PC-9 (cell line): ENCODE results near the gene NRG2.

Experiments
- EZH2 ChIP-seq: fragments of 200-600 bp; sonication (generic); IDR thresholded peaks from 2 replicates; pipeline ENCODE4 v1.8.0; 2017; ENCODE audit warnings: antibody characterized with exemption, low read depth
- TF ChIP-seq, protein P1 (sequence below): fragments of 200-600 bp; sonication (generic); conservative IDR thresholded peaks from 2 replicates; pipeline ENCODE4 v1.6.1; 2017; ENCODE audit warnings: mixed run types, antibody characterized with exemption, mild to moderate bottlenecking, moderate library complexity

- TF ChIP-seq, protein P1, sequence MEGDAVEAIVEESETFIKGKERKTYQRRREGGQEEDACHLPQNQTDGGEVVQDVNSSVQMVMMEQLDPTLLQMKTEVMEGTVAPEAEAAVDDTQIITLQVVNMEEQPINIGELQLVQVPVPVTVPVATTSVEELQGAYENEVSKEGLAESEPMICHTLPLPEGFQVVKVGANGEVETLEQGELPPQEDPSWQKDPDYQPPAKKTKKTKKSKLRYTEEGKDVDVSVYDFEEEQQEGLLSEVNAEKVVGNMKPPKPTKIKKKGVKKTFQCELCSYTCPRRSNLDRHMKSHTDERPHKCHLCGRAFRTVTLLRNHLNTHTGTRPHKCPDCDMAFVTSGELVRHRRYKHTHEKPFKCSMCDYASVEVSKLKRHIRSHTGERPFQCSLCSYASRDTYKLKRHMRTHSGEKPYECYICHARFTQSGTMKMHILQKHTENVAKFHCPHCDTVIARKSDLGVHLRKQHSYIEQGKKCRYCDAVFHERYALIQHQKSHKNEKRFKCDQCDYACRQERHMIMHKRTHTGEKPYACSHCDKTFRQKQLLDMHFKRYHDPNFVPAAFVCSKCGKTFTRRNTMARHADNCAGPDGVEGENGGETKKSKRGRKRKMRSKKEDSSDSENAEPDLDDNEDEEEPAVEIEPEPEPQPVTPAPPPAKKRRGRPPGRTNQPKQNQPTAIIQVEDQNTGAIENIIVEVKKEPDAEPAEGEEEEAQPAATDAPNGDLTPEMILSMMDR, result no peak
- no peak for TF ChIP-seq EZH2
These were observed 2.7 kb downstream of the NRG2 start for GRCh38 chr5:140040358-140040757.
